Endodermal cell (in vitro differentiated cells): ENCODE data around the gene SORCS2. TPM values are rescaled to one million over a fixed set of nuclear protein-coding genes. Genes with fewer than 3 reads are reported as not detected.

Experiments
- DNase-seq: peaks from one replicate; pipeline ENCODE4 v3.0.0-alpha.2; 2017
- H3K27ac ChIP-seq: 2 replicates; pipeline ENCODE4 v1.5.1; 2013; ENCODE audit warnings: mild to moderate bottlenecking, low read depth, low read length, moderate library complexity
- H3K27me3 ChIP-seq: 2 replicates; pipeline ENCODE4 v1.6.1; 2013; ENCODE audit warnings: mild to moderate bottlenecking, low read length, moderate library complexity; ENCODE audit not compliant: insufficient read depth, control insufficient read depth, poor library complexity, severe bottlenecking
- H3K36me3 ChIP-seq: 2 replicates; pipeline ENCODE4 v1.7.0; 2013; ENCODE audit warnings: mild to moderate bottlenecking, low read length, moderate library complexity; ENCODE audit not compliant: control insufficient read depth, insufficient read depth
- H3K4me1 ChIP-seq: one replicate; pipeline ENCODE4 v1.7.0; 2013; ENCODE audit warnings: low read length; ENCODE audit not compliant: control insufficient read depth, insufficient read depth
- H3K4me3 ChIP-seq: 2 replicates; pipeline ENCODE4 v1.5.1; 2013; ENCODE audit warnings: mild to moderate bottlenecking, low read length, moderate library complexity
- H3K9ac ChIP-seq: 2 replicates; pipeline ENCODE4 v1.6.1; 2013; ENCODE audit warnings: mild to moderate bottlenecking, low read length, moderate library complexity; ENCODE audit not compliant: poor library complexity, severe bottlenecking; ENCODE audit errors: extremely low read depth
- H3K9me3 ChIP-seq: 2 replicates; pipeline ENCODE4 v1.6.1; 2013; ENCODE audit warnings: mild to moderate bottlenecking, low read length, moderate library complexity; ENCODE audit not compliant: control insufficient read depth
- H3K27ac Mint-ChIP-seq: 2 replicates; pipeline ENCODE4 v1.8.0; 2020; ENCODE audit warnings: mixed read lengths
- H3K27me3 Mint-ChIP-seq: 2 replicates; pipeline ENCODE4 v1.8.0; 2021; ENCODE audit warnings: mild to moderate bottlenecking, mixed read lengths; ENCODE audit not compliant: insufficient read depth
- H3K36me3 Mint-ChIP-seq: 2 replicates; pipeline ENCODE4 v1.8.0; 2020; ENCODE audit warnings: low read depth, mixed read lengths
- H3K4me1 Mint-ChIP-seq: 2 replicates; pipeline ENCODE4 v1.8.0; 2020; ENCODE audit warnings: mixed read lengths
- H3K4me3 Mint-ChIP-seq: 2 replicates; pipeline ENCODE4 v1.8.0; 2020; ENCODE audit warnings: mild to moderate bottlenecking, moderate library complexity, mixed read lengths
- H3K9me3 Mint-ChIP-seq: 2 replicates; pipeline ENCODE4 v1.8.0; 2020; ENCODE audit warnings: mild to moderate bottlenecking, mixed read lengths
- CTCF ChIP-seq: fragments of 200-600 bp; sonication (generic); conservative IDR thresholded peaks from 2 replicates; pipeline ENCODE4 v1.5.0; 2021; ENCODE audit warnings: antibody characterized with exemption, mild to moderate bottlenecking
- WGBS, 2 experiments: methylation state at CpG; one replicate each; pipeline versions ENCODE4 v1.1.5 to v1.1.7; 2013; ENCODE audit warnings: missing lambda C conversion rate in 2 of 2, mixed read lengths in 1 of 2; ENCODE audit not compliant: insufficient coverage in 1 of 2, insufficient read length in 1 of 2; 5-methylcytosine and 5-hydroxymethylcytosine counted together
- total RNA-seq, 2 donors: library from RNA; stranded (reverse); fragmentation: NEBNext Ultra II Directional in 1 of 2; extraction: Animal tissue kit (Norgen Biotek cat#: 25700) in 1 of 2; gene quantifications; 2 replicates in 1 of 2; 3 replicates in 1 of 2; pipeline ENCODE4 v1.2.1, GENCODE V29; 2021

SORCS2 gene
- total RNA-seq, 2 donors from 2014 or later, result 1.4 to 1.9 TPM

GRCh38 chr4:7744142-7744804, 551.9 kb downstream of the SORCS2 start:
- Mint-ChIP-seq H3K27me3 (peaks cover 14% of the 10 kb centered on the region), H3K4me3 (no peak overlapping the region), H3K27ac (no peak overlapping the region), H3K9me3 (peaks cover 2% of the 10 kb centered on the region), H3K36me3 (no peaks in the 10 kb centered on the region), H3K4me1 (no peaks in the 10 kb centered on the region)
- no peaks in the 10 kb centered on the region for H3K36me3 ChIP-seq
- H3K27ac ChIP-seq, result no peak overlapping the region
- TF ChIP-seq CTCF, result no peak
- H3K4me1 ChIP-seq, result no peaks in the 10 kb centered on the region
- no peak for DNase-seq
- 82 to 83% methylated on average over 16 of the region's 16 CpGs for WGBS, 2 experiments
- no peaks in the 10 kb centered on the region for H3K9me3 ChIP-seq
- H3K9ac ChIP-seq, result no peak overlapping the region
- H3K4me3 ChIP-seq, result no peak overlapping the region
- no peaks in the 10 kb centered on the region for H3K27me3 ChIP-seq

- Histone ChIP-seq H3K27me3 (no peaks in the 10 kb centered on the region), H3K4me3 (no peak overlapping the region), H3K9me3 (no peaks in the 10 kb centered on the region), H3K36me3 (no peaks in the 10 kb centered on the region), H3K9ac (no peak overlapping the region), H3K4me1 (no peaks in the 10 kb centered on the region), H3K27ac (no peak overlapping the region)
- no peaks in the 10 kb centered on the region for H3K36me3 Mint-ChIP-seq
- H3K4me1 Mint-ChIP-seq, result peaks cover 4% of the 10 kb centered on the region
- WGBS, 2 experiments, result 87 to 90% methylated on average over 8 to 15 of the region's 15 CpGs
- peaks cover 2% of the 10 kb centered on the region for H3K9me3 Mint-ChIP-seq
- TF ChIP-seq CTCF, result no peak
- H3K27ac Mint-ChIP-seq, result no peak overlapping the region
- no peak overlapping the region for H3K4me3 Mint-ChIP-seq
- DNase-seq, result no peak
- H3K27me3 Mint-ChIP-seq, result peaks cover 14% of the 10 kb centered on the region
These were observed 553.1 kb downstream of the SORCS2 start for GRCh38 chr4:7745301-7745885.

GRCh38 chr4:7746351-7747061, 554.2 kb downstream of the SORCS2 start:
- Histone ChIP-seq H3K4me1 (no peaks in the 10 kb centered on the region), H3K36me3 (no peaks in the 10 kb centered on the region), H3K27ac (no peak overlapping the region), H3K9me3 (no peaks in the 10 kb centered on the region), H3K4me3 (no peak overlapping the region), H3K27me3 (no peaks in the 10 kb centered on the region), H3K9ac (no peak overlapping the region)
- H3K27me3 Mint-ChIP-seq, result peaks cover 14% of the 10 kb centered on the region
- no peak overlapping the region for H3K4me3 Mint-ChIP-seq
- H3K36me3 Mint-ChIP-seq, result no peaks in the 10 kb centered on the region
- TF ChIP-seq CTCF, result no peak
- H3K4me1 Mint-ChIP-seq, result peaks cover 4% of the 10 kb centered on the region
- no peak overlapping the region for H3K27ac Mint-ChIP-seq
- DNase-seq, result no peak
- peaks cover 2% of the 10 kb centered on the region for H3K9me3 Mint-ChIP-seq
- 92 to 99% methylated on average over 19 to 20 of the region's 20 CpGs for WGBS, 2 experiments
